Measurements from ENCODE around the gene PEG3.
A peak's percentile ranks its signal among the peaks of the same experiment; 100 is the strongest.

The PEG3 gene

GRCh38 chr19:56838909-56839651, 1.4 kb downstream of the PEG3 start:
- peak; percentile 24 for DNase-seq

GRCh38 chr19:56838024-56838908, 2.3 kb downstream of the PEG3 start:
- no peak for DNase-seq

GRCh38 chr19:56837492-56838023, 3.0 kb downstream of the PEG3 start:
- DNase-seq, result no peak

DNA sequence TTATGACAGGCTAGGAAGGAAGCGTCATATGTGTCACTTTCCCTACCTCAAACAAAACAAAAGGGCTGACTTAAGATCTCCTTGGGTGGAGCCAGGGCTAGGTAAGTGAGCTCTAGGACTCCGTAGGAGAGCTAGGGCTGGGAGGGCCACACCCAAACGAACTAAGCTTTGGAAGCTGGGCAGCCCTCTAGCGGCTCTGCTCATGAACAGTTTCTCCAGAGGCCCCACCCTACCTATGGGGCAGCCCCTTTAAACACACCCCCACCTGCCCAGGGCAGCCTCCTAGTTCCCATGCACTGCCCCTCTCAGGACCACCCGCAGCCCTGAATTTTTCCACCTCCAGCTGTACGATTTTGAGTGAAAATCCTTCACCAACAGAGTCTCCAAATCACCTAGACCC, 3.5 kb downstream of the PEG3 start:
- no peak for DNase-seq

GRCh38 chr19:56836059-56836458, 4.5 kb downstream of the PEG3 start:
- no peak for DNase-seq

DNA sequence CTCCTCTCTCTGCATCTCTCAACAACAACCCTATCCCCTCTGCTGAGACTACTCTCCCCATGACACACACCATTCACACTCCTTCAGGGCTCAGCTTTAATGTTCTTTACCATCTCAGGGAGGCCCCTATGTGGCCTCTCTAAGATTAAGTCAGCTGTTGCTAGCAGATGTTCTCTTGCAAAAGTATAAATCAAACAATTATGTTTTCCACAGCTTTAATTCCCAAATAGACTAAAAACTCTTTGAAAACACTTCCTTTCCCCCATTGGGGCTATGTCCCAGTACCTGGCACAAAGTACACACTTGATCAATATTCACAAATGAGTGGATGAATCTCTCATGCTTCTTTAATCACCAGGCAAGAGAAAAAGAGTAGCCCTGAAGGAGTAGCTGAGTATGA, 5.1 kb downstream of the PEG3 start:
- DNase-seq, result no peak

GRCh38 chr19:56834564-56835375, 5.8 kb downstream of the PEG3 start:
- no peak for DNase-seq

DNA sequence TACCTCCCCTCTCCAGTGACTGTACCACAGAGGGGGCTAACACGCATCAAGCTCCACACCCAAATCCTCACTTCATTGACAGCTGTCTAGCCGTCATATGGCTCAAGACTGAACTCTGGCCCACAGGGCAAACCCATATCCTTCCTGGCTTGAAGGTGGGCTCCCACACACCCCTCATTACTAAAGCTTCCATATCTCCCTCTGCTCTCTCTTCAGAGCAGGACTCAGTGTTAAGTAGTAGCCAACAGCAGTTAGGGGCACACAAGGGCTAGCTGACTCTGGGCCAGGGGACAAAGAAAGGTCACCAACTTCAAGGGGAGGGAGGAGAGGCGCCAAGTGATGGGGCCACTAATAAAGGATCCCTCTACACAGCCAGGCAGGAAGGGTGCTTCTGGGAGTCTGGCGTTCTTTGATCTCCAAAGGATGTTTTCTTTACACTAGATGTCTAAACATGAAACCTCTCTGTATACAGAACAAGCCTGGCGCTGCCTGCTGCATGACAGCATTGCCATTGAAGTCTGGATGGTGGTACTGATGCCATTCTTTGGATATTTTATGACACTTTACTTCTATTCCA, 8.1 kb downstream of the PEG3 start:
- DNase-seq, result no peak

DNA sequence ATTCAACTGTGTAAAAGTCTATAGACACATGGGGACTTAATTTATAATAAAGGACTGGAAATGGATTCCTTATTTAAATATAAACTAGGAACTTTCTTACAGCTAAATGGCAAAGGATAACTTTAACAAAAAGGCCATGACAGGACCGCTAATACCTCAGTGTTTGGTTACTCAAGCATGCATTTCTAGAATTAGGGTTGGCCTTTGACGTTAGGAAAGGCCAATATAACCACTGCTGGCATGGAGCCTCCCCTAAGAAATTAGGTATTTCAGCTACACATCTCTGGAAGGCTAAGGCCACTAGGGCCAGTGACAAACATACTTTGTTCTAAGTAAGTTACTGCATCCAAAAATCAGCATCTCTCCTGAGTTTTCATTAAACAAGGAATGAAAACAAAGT, 9.3 kb downstream of the PEG3 start:
- no peak for DNase-seq

DNA sequence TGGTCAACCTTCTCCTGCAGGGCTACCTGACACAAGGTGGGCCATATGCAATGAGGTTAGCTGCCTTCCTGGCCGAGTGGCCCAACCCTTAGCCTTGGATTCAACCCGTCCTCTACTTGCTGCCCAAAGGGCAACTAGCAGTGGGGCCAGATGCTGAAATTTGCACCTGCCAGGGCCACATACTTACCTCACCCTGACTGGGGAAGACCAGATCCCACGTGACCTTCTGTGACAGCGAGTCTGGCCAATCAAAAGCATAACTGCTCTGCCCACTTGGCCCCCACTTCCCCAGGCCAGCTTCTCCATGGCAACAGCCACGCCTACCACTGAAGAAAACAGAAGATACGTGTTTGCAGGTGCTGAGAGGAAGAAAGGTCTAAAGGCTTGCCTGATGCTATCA, 10.9 kb downstream of the PEG3 start:
- DNase-seq, result no peak

GRCh38 chr19:56827708-56828107, 12.8 kb downstream of the PEG3 start:
- DNase-seq, result no peak

DNA sequence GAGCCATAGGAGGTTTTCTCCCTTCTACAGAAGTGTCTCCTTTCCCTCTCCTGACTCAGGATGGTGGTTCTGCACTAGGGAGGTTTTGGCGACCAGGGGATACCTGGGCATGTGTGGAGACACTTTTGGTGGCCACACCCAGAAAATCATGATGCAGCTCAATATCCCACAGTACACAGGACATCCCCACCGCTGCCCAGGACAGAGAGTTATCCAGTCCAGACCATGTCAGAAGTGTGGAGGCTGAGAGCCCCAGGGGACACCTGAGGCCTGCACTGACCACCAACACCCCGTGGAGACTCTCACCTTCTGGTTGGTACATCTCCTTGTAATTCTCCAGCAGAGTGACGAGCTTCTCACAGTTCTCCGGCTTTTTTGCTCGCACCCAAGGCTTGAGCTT, 16.6 kb downstream of the PEG3 start:
- DNase-seq, result no peak

DNA sequence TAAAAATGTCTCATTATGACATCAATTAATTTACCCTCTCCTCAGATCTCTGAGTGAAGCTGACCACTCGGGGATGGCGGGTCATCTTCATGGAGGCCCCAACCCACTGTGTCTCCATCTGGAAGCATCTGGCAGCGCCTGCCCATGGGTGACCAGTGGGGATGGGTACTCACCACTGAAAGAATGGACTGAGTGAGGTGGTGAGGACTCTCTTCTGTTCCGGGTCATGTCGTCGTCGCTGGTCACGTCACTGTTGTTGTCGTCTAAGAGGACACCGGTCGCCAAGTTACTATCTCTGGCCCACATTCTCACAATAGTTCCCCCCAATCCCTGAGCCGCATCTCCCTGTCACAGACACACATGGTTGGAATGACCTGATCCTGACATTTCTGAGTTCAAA, 17.1 kb downstream of the PEG3 start:
- no peak for DNase-seq

DNA sequence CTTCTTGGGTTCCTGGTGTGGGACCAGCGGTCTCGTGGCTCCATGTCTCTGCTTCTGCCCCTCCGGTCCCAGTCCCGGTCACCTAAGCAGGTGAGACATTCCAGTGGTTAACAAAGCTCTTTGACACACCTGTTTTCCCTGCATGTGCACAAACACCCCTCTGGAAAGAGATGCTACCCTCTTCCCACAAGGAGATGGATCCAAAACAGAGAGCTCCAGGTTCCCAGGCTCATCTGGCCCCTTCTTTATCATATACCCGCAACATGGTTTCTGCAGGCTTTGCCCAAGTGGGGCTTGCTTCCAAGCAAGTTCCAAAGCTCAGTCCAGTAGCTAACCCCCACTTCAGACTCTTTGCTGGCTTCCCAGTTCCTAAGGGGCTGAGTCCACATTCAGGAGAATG, 17.8 kb downstream of the PEG3 start:
- DNase-seq, result no peak

DNA sequence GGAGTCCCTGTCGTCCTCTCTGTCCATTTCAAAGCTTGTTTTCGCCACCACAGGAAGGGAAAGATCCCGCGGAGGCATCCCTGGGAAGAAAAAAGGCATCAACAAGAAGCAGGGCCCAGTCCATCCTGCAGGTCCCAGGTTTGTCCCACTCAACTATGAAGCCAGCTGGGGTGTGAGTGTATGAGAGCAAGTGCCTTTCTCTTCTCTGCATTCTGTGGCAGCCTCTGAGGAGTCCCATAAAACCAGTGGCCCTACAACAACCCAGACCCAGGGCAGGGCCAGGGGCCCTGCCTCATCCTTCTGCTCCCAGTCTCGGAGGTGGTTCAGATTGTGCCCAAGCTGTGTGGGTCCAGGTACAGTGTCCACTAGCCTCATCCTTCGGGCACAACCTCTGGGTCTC, 18.9 kb downstream of the PEG3 start:
- no peak for DNase-seq

DNA sequence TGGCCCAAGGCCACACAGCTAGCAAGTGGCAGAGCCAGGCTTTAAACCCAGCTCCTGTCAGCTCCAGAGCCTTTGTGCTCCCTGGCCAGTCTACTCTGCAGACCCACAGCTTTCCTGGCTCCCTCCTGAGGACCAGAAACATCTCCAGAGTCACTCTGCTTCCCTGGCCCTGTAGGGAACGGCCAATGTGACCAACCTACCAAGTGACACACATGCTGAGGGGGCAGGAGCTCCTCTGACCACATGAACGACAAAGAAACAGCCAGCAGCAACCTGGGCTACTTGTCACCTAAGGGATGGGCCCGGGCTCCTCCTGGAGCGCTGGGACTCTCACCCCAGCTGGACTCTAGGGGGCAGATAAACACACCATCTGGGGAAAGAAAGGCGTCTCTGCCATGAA, 19.3 kb downstream of the PEG3 start:
- DNase-seq, result no peak

- no peak for DNase-seq
Observed at GRCh38 chr19:56819166-56819565, 21.4 kb downstream of the PEG3 start.

- DNase-seq, result no peak
Observed at GRCh38 chr19:56814656-56815055, 25.9 kb downstream of the PEG3 start.

GRCh38 chr19:56813531-56813930, 27.0 kb downstream of the PEG3 start:
- DNase-seq, result no peak

- DNase-seq, result no peak
Observed at GRCh38 chr19:56811480-56811879, 29.0 kb downstream of the PEG3 start.

- DNase-seq, result no peak
Observed at GRCh38 chr19:56810260-56810659, 30.3 kb downstream of the PEG3 start.

- no peak for DNase-seq
Observed at GRCh38 chr19:56808717-56809392, 31.7 kb downstream of the PEG3 start.
